GF-D8 (cell line): ENCODE measurements around the gene LDLR.
"Not testable (repeated sequence)": the region's sequence is repeated elsewhere in the genome, so short reads cannot be mapped to it uniquely, and the experiment has no call there.

Experiments
- DNase-seq: peaks from one replicate; lab custom pipeline; 2025; lab: John Stamatoyannopoulos, UW

Gene LDLR

GRCh38 chr19:11073568-11073967 lies 15.7 kb upstream of the LDLR start:
- DNase-seq = no peak

GRCh38 chr19:11076792-11077191 lies 12.5 kb upstream of the LDLR start:
- not testable (repeated sequence) for DNase-seq

GRCh38 chr19:11078893-11079292 lies 10.4 kb upstream of the LDLR start:
- no peak for DNase-seq

GRCh38 chr19:11079999-11080398 lies 9.3 kb upstream of the LDLR start:
- no peak for DNase-seq

GRCh38 chr19:11087870-11088505 lies 1.3 kb upstream of the LDLR start:
- DNase-seq = no peak

GRCh38 chr19:11088506-11089253 lies 583 bp upstream of the LDLR start:
- DNase-seq = no peak

- not testable (repeated sequence) for DNase-seq
These were observed 676 bp downstream of the LDLR start for GRCh38 chr19:11090014-11090263.

GRCh38 chr19:11090264-11090996 lies 1.2 kb downstream of the LDLR start:
- DNase-seq = peak; percentile 88

GRCh38 chr19:11090997-11091702 lies 1.9 kb downstream of the LDLR start:
- no peak for DNase-seq

- DNase-seq = peak; percentile 51
These were observed 2.5 kb downstream of the LDLR start for GRCh38 chr19:11091703-11092153.

- no peak for DNase-seq
These were observed 2.9 kb downstream of the LDLR start for GRCh38 chr19:11092181-11092538.

GRCh38 chr19:11093689-11094238 lies 4.5 kb downstream of the LDLR start:
- DNase-seq = no peak

GRCh38 chr19:11094520-11094894 lies 5.2 kb downstream of the LDLR start:
- DNase-seq = no peak

GRCh38 chr19:11096210-11096841 lies 7.1 kb downstream of the LDLR start:
- peak; percentile 8 for DNase-seq

- DNase-seq = not testable (repeated sequence)
These were observed 8.1 kb downstream of the LDLR start for GRCh38 chr19:11097367-11097766.

- no peak for DNase-seq
These were observed 9.1 kb downstream of the LDLR start for GRCh38 chr19:11098327-11098726.

- DNase-seq = no peak
These were observed 9.6 kb downstream of the LDLR start for GRCh38 chr19:11098861-11099260.

GRCh38 chr19:11100049-11100448 lies 10.8 kb downstream of the LDLR start:
- no peak for DNase-seq

- DNase-seq = no peak
These were observed 11.8 kb downstream of the LDLR start for GRCh38 chr19:11101057-11101456.

- no peak for DNase-seq
These were observed 13.7 kb downstream of the LDLR start for GRCh38 chr19:11102944-11103343.

- DNase-seq = not testable (repeated sequence)
These were observed 14.4 kb downstream of the LDLR start for GRCh38 chr19:11103667-11104066.
